ENCODE measurements around the gene VPS51. TPM values are rescaled to one million over a fixed set of nuclear protein-coding genes. Genes with fewer than 3 reads are reported as not detected.

The VPS51 gene
- total and polyA plus RNA-seq, 2 experiments from 2014 or later, result 45.3 to 450 TPM

- no peak overlapping the region for H3K4me2 ChIP-seq
- no peaks in the 10 kb centered on the region for H3K9me2 ChIP-seq (ENCODE audit: insufficient read depth)
- H3K4me1 Mint-ChIP-seq, result peaks cover 12% of the 10 kb centered on the region
- ATAC-seq (no peak), DNase-seq (ENCODE audit: low spot score) (no peak)
- no peak overlapping the region for H3K27ac Mint-ChIP-seq
- H3F3A ChIP-seq (replicated peaks; ENCODE audit: low read depth), result peaks cover 19% of the 10 kb centered on the region
- peaks cover 8% of the 10 kb centered on the region for H3K27me3 Mint-ChIP-seq (ENCODE audit: insufficient read depth, low read depth, poor library complexity)
- H3K27ac ChIP-seq (ENCODE audit: low read depth), result no peak overlapping the region
- no peak overlapping the region for H2AFZ ChIP-seq
- H3K4me3 Mint-ChIP-seq, result no peak overlapping the region
- peaks cover 65% of the 10 kb centered on the region for H3K36me3 Mint-ChIP-seq (ENCODE audit: low read depth)
- H3K4me1 ChIP-seq (ENCODE audit: insufficient read depth), result peaks cover 11% of the 10 kb centered on the region
- TF ChIP-seq STAT1 (IDR thresholded peaks at IDR 0.05; ENCODE audit: unreplicated experiment) (no peak), POLR2AphosphoS5 (IDR thresholded peaks at IDR 0.05; ENCODE audit: low read depth) (no peak), ETS1 (IDR thresholded peaks at IDR 0.05) (no peak), ZNF114 (CRISPR knock-in tag; IDR thresholded peaks at IDR 0.05) (no peak), JUNB (IDR thresholded peaks at IDR 0.05; ENCODE audit: unreplicated experiment) (no peak), CREB1 (CRISPR knock-in tag; IDR thresholded peaks at IDR 0.05; ENCODE audit: low read depth) (no peak), ZNF331 (CRISPR knock-in tag; IDR thresholded peaks at IDR 0.05; ENCODE audit: low read depth) (no peak), EZH2phosphoT487 (IDR thresholded peaks at IDR 0.05; ENCODE audit: unreplicated experiment) (no peak), REST (IDR thresholded peaks at IDR 0.05; ENCODE audit: unreplicated experiment) (no peak), CTCF (conservative IDR thresholded peaks at IDR 0.05; ENCODE audit: low read depth in 2 of 2) (no peak)
- peaks cover 12% of the 10 kb centered on the region for H3K36me3 ChIP-seq (ENCODE audit: insufficient read depth)
- H3K79me2 ChIP-seq (replicated peaks; ENCODE audit: insufficient read depth), result peaks cover 34% of the 10 kb centered on the region
- H3K27me3 ChIP-seq (ENCODE audit: insufficient read depth), result no peaks in the 10 kb centered on the region
- no peak overlapping the region for H3K4me3 ChIP-seq
- peaks cover 7% of the 10 kb centered on the region for H4K20me1 ChIP-seq (replicated peaks; ENCODE audit: insufficient read depth)
- H3K9me3 Mint-ChIP-seq, result no peaks in the 10 kb centered on the region; the same call in 2 of the 3 replicates
Measured at GRCh38 chr11:65125197-65126056, 29.4 kb downstream of the VPS51 start.
